A549 treated with Hydrocortisone at 1 μM for 4 hours (cell line): ENCODE measurements around the gene BMP6. TPM values are rescaled to one million over a fixed set of nuclear protein-coding genes. Genes with fewer than 3 reads are reported as not detected.

Source experiments
- total RNA-seq: library from RNA; stranded (reverse); fragments of 200-300 nt; extraction: Qiagen RNA extraction; gene quantifications from 5 replicates; pipeline ENCODE4 v1.2.3, GENCODE V29; 2022

The BMP6 gene
- 13.4 to 20.4 TPM (median 18.7 TPM) in 5 replicates for total RNA-seq

DNA sequence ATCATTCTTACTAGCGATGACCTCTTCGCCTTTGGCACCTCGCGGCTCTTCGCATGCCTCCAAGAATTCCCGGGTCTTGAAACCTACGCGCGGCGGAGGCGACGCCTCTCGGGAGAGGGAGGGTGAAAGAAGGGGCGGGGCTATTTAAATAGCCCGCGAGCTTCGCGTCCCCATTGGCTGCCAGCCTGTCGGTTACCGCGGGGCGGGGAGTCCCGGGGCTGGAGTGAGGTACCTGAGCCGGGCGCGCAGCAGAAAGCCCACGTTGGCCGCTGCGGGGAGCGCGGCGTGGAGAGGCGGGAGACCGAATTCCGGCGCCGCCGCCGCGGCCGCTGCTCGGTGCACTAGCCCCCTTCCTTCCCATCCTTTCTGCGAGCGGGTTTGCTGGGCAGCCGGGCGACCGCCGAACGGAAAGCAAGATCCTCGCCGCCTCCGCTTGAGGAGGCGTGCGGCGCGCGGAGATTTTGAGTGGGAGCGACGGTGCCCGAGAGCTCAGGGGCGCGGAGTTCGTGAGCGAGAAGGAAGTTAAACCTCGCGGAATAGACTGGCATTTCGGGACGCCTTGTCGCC is at the start of gene BMP6:
TSS of gene BMP6 (plus strand) at position 251 of the 567 bp plus-strand sequence. CDS start 857 bp downstream, outside the sequence.

DNA sequence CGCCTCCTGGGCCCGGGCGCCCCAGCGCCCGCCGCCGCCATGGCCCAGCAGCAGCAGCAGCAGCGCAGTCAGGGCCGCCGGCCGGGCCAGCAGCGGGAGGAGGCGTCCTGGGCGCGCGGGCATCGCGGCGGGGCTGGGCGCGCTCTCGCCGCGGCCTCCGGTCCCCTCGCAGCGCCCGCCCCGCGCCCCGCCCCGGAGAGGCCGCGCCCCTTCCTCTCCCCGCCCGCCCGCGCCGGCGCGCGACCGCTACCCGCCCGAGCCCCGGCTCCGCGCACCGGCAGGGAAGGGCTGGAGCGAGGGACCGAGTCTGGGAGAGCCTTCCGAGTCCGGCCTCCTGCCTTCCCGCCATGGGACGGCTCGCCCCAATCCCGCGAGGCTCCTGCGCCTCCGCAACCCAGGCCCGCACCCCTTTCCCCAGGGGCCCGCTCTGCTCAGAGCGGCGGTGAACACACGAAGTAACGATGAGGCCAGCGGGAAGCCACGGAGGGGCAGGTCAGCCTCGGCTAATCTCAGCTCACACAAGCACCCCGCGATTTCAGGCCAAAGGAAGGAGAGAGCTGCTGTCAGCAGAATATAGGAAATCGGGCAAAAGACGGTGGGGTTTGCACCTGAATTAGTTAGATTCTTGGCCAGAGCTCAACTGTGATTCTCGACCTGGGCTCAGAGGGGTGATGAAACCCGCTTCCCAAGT is 184.9 kb downstream of the BMP6 start, which contains the start of gene TXNDC5:
TSS of gene TXNDC5 (minus strand) at position 135 of the 691 bp plus-strand sequence. CDS start at position 123, 12 bp downstream.

Other genes starting within 250 kb of the BMP6 start
- 31.5 to 60.6 TPM (median 41.5 TPM) in 5 replicates for gene DSP, start 184.4 kb upstream of the BMP6 start, total RNA-seq
- gene SNRNP48, start 135.9 kb upstream of the BMP6 start, total RNA-seq: 8.4 to 11.0 TPM (median 10.2 TPM) in 5 replicates
- gene TXNDC5, start 184.7 kb downstream of the BMP6 start, total RNA-seq: 129 to 150 TPM (median 138 TPM) in 5 replicates